DMS153 treated with DMSO at 0.1 percent for 48 hours (cell line): ENCODE measurements around the gene RPE65.
"Not testable (repeated sequence)": the region's sequence is repeated elsewhere in the genome, so short reads cannot be mapped to it uniquely, and the experiment has no call there.

Experiments
- DNase-seq: peaks from one replicate; lab custom pipeline; 2025; ENCODE audit not compliant: unreplicated experiment; lab: John Stamatoyannopoulos, UW

RPE65 gene

DNA sequence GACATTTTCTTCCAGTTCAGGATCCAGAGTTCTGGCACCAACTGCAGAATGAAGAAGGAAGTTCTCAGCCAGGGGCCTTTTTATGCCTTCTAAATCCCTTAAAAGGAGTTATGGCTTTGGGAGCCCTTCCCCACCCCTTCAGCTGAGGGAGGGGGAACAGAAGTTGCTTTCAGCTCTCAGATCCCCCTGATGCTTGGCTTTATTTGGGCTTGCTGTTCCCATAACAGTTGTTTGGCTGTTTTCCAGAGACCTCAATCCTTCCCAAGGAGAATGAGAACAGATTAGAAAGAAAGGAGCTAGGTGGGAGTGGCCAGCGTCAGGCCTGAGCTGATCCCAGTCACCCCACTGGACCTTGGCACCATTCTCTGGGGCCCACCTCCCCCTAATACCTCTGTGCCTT is at the start of gene RPE65:
TSS of gene RPE65 (minus strand) at position 54 of the 400 bp plus-strand sequence. CDS start at position 5, 49 bp downstream.
- DNase-seq, result no peak

DNA sequence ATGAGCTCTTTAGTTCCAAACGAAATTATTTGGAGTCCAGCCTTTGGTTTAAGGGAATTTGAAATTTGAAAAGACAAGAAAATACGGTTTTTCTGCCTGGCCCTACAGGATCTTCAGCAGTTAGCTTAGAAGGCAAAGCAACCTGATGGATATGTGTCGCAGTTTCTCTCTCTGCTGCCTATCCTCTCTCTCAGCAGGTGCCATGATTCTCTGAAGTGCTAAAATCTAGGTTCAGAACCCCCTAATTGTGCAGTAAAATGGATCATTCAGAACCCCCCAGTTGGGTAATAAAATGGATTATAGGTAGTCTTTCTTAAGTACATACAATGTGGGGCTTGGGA is 47.6 kb upstream of the RPE65 start:
- DNase-seq, result no peak

DNA sequence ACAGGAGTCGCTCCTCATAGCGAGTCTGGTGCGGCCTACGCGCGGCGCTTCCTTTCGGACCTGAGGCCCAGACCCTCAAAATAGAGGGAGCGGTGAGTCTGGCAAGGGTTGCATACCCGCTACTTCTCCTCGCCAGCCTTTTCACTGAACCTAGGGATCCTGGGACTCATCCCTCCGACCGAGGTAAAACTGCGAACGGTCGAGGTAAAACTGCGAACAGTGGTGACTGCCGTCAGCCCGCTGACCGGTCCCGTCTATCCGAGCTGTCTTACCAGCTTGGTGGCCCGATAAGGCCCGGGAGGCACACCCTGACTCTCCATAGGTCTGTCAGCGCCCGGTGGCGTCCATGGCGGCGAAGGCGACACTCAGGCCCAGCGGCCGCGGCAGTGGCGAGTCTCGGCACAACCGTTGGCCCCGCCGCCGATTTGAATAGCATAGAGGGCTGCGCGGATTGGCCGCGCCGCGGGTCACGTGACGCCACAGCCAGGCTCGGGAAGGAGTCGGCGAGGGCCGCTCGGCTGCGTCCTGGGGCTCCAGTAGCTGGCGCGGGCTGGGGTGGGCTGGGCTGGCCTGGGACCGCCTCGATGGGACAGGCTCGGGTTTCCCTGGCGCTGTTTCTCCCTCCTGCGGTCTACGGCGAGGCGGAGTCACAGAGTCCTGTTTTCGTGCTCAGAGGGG is 47.1 kb upstream of the RPE65 start, which contains the start of gene DEPDC1:
TSS of gene DEPDC1 (minus strand) at position 403 of the 678 bp plus-strand sequence. CDS start at position 320, 83 bp downstream.
- DNase-seq, result peak; percentile 83

- DNase-seq, result peak; percentile 24
Measured at GRCh38 chr1:68495968-68496679, 46.4 kb upstream of the RPE65 start.

DNA sequence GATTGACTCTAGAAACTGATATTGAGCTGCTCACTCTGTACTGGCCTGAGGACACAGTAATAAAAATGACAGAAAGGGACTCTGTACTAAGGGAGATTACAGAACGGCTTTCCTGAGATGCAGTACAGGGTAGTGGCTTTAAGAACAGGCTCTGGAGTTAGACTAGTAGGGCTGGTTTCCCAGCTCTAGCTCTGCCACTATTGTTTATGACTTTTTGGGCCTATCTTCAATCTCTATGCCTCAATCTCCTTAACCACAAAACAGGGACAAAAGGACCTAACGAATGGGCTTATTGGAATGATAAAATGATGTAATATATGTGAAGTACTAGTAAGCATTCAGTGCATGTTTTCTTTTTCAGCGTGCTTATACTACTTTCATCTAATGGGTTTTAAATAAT is 45.8 kb upstream of the RPE65 start:
- no peak for DNase-seq

DNA sequence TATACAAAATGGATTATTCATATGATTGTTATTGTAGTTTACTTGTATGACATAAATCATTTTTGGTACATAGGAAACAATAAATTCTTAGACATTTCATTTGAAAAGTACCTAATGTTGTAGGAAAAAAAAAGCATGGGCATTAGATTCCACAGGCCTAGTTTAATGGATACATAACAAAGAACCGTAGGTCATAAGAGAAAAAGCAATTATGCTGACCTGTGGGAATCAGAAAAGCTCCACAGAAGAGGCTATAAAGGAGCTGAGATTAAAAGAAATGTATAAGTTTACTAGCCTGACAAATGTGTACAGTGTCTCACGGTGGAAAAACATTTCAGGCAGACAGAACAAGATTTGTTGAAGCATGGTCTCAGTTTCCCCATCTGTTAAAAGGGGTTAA is 43.4 kb upstream of the RPE65 start:
- no peak for DNase-seq

- DNase-seq, result not testable (repeated sequence)
Measured at GRCh38 chr1:68492255-68492654, 42.5 kb upstream of the RPE65 start.

DNA sequence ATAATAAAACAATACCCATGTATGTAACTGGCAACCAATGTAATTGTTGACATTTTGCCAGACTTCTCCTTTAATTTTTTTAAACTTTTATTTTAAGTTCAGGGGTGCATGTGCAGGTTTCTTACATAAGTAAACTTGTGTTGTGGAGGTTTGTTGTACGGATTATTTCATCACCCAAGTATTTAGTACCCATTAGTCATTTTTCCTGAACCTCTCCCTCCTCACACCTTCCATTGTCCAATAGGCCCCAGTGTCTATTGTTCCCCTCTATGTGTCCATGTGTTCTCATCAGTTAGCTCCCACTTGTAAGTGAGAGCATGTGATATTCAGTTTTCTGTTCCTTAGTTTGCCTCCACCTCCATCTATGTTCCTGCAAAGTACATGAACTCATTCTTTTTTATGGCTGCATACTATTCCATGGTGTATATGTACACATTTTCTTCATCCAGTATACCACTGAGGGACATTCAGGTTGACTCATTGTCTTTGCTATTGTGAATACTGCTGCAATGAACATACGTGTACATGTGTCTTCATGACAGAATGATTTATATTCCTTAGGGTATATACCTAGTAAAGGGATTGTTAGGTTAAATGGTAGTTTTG is 40.4 kb upstream of the RPE65 start:
- no peak for DNase-seq

GRCh38 chr1:68485431-68486022 is 35.8 kb upstream of the RPE65 start:
- no peak for DNase-seq

DNA sequence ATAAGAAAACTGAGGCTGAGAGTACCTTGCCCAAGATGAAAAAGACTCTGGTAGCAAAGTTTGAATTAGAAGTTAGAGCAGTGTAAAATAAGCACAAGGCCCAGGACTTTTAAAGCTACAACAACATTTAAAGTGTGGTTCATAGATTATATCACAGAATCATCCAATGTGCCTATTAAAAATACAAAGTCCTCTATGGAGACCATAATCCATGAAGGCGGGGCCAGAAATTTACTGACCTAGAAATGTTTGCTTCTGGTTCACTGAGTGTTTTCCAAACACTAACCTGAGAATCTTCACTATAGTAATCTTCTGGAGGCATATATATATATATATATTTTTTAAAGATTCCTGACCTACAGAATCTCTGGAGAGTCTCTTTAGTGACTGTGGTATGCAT is 34.9 kb upstream of the RPE65 start:
- DNase-seq, result no peak

DNA sequence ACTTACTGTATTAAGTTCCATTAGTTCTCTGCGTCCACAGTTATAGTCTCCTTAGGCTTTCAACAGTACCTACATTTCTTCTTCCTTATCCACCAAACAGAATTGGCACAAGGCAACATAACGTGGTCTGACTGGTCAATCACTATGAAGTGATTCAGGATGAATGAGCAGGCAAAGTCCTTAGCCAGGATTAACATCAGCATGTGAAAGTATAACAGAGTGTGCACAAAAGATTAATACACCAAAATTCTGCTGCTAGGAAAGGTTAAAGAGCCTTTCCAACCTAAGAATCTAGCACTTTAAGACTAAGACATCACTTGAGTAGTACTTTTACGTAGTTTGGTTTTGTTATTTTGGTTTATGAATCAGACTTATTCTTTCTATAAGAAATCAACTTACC is 31.3 kb upstream of the RPE65 start:
- DNase-seq, result no peak

- DNase-seq, result no peak
Measured at GRCh38 chr1:68479501-68479900, 29.7 kb upstream of the RPE65 start.

- DNase-seq, result no peak
Measured at GRCh38 chr1:68478662-68479061, 28.9 kb upstream of the RPE65 start.

- not testable (repeated sequence) for DNase-seq
Measured at GRCh38 chr1:68476626-68477025, 26.9 kb upstream of the RPE65 start.

- no peak for DNase-seq
Measured at GRCh38 chr1:68473060-68473459, 23.3 kb upstream of the RPE65 start.

GRCh38 chr1:68470388-68470970 is 20.7 kb upstream of the RPE65 start:
- DNase-seq, result no peak

DNA sequence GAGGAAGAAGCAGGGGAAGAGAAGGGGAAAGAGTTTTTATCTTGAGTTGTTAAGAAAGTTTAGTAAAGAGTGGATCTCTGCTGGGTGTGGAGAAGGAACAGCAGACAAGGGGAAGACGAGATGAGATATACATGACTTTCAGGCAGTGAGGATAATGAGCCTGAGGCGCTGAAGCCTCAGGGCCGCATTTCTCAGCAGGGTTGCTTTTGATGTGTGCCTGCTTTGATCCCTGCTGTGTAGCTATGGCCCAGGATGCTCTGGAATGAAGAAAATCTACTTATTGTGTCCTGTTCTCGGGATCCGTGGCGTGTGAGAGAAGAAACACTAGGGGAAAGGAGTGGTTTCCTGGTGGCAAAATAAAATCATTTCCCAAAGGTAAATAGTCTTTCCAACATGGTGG is 15.1 kb upstream of the RPE65 start:
- no peak for DNase-seq

DNA sequence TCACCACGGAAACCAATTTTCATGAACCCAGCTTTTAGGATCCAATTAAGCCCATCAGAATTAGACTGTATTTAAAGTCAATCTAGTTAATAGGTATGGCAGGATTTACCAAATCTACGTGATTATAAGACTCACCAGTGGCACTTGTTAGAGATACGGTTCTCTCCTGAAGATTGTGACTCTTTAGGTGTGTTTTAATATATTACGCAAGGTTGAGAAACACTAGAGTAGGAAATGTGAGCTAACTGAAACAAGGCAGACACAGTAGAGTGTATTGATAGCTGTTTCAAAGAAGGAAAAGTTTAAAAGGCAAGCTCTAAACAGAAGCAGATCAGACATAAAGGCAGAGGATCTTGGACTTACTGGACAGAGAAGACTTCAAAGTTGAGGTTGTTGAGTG is 11.2 kb upstream of the RPE65 start:
- no peak for DNase-seq

DNA sequence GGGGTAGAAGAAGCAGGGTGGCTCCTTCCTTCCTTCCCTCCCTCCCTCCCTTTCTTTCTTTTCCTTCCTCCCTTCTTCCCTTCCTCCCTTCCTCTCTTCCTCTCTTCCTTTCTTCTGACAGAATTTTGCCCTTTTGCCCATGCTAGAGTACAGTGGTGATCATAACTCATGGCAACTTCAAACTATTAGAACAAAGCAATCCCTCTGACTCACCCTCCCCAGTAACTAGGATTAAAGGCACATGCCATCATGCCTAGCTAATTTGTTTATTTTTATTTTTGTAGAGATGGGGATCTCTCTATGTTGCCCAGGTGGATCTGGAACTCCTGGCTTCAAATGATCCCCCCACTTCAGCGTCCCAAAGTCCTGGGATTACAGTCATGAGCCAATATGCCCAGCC is 10.0 kb upstream of the RPE65 start:
- DNase-seq, result no peak

GRCh38 chr1:68459091-68459490 is 9.3 kb upstream of the RPE65 start:
- no peak for DNase-seq

DNA sequence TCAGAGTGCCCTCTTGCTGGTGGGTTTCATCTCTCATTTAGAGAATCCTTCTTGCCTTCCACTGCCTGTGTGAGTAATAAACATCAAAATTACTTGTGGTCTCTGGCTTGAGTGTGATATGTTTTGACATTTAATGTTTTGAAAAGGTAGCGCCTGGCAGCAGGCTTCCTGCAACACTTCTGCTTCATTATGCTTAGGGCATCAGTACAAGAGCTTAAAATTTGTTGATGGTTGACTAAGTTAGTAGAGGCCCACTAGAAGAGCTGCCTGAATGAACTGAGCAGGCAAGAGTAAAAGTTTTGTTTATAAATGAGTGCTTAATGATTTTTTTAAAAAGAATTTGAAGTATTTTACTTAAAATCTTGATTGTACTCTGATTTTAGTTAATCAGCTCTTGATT is 6.4 kb upstream of the RPE65 start:
- no peak for DNase-seq

DNA sequence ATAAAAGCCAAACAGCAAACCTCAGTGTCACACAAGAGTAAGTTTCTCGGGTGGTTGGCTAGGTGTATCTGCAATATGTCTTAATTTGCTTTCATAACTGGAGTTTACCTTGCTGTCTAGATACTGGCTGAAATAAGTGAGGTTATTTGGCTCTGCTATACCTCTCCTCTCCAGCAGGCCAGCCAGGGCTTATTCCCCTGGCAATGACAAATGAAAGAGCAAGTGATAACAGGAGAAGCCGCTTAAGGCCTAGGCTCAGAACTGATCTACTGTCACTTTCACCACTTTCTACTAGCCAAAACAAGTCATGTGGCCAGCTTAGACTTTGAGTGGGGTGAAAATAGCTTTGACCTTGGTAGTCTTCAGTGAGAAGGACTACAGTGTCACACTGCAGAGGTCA is 4.8 kb upstream of the RPE65 start:
- no peak for DNase-seq
